ENCODE measurements around the gene CNIH3. TPM values are rescaled to one million over a fixed set of nuclear protein-coding genes. Genes with fewer than 3 reads are reported as not detected.

CNIH3 gene
- total RNA-seq, 1 experiment from 2014 or later = 2.1 TPM

GRCh38 chr1:224730965-224731364 is 114.8 kb downstream of the CNIH3 start:
- no TSS peak for BruUV-seq (replicated peaks)
- TF ChIP-seq CTCF (IDR thresholded peaks at IDR 0.05; ENCODE audit: unreplicated experiment) = no peak

GRCh38 chr1:224731633-224732032 is 115.5 kb downstream of the CNIH3 start:
- BruUV-seq (replicated peaks) = no TSS peak
- Mint-ChIP-seq H3K36me3 (ENCODE audit: insufficient read depth, unreplicated experiment) (no peaks in the 10 kb centered on the region), H3K9me3 (ENCODE audit: low read depth, unreplicated experiment) (no peaks in the 10 kb centered on the region), H3K4me3 (ENCODE audit: low read depth, unreplicated experiment) (no peak overlapping the region), H3K4me1 (ENCODE audit: low read depth, unreplicated experiment) (peaks cover 21% of the 10 kb centered on the region), H3K27ac (ENCODE audit: unreplicated experiment) (no peak overlapping the region), H3K27me3 (ENCODE audit: unreplicated experiment) (peaks cover 7% of the 10 kb centered on the region)
- CTCF ChIA-PET = no interaction called here
- TF ChIP-seq CTCF (IDR thresholded peaks at IDR 0.05; ENCODE audit: unreplicated experiment) = no peak
- intact Hi-C loops (cut with micrococcal nuclease; ENCODE audit: unreplicated experiment) = no loop called here
- no peak for DNase-seq

More at GRCh38 chr1:224730965-224731364, 114.8 kb downstream of the CNIH3 start:
- H3K36me3 Mint-ChIP-seq (ENCODE audit: insufficient read depth, unreplicated experiment) = no peaks in the 10 kb centered on the region
- H3K9me3 Mint-ChIP-seq (ENCODE audit: low read depth, unreplicated experiment) = no peaks in the 10 kb centered on the region
- H3K27me3 Mint-ChIP-seq (ENCODE audit: unreplicated experiment) = peaks cover 7% of the 10 kb centered on the region
- no peak overlapping the region for H3K27ac Mint-ChIP-seq (ENCODE audit: unreplicated experiment)
- H3K4me3 Mint-ChIP-seq (ENCODE audit: low read depth, unreplicated experiment) = no peak overlapping the region
- H3K4me1 Mint-ChIP-seq (ENCODE audit: low read depth, unreplicated experiment) = peaks cover 21% of the 10 kb centered on the region
- DNase-seq = no peak
- intact Hi-C loops (cut with micrococcal nuclease; ENCODE audit: unreplicated experiment) = no loop called here
- CTCF ChIA-PET = no interaction called here

- Mint-ChIP-seq H3K4me1 (ENCODE audit: low read depth, unreplicated experiment) (peaks cover 21% of the 10 kb centered on the region), H3K27ac (ENCODE audit: unreplicated experiment) (peak overlapping the region; percentile 24), H3K4me3 (ENCODE audit: low read depth, unreplicated experiment) (no peak overlapping the region), H3K36me3 (ENCODE audit: insufficient read depth, unreplicated experiment) (no peaks in the 10 kb centered on the region), H3K27me3 (ENCODE audit: unreplicated experiment) (peaks cover 16% of the 10 kb centered on the region), H3K9me3 (ENCODE audit: low read depth, unreplicated experiment) (no peaks in the 10 kb centered on the region)
- DNase-seq = peak; percentile 19
- TF ChIP-seq CTCF (IDR thresholded peaks at IDR 0.05; ENCODE audit: unreplicated experiment) = no peak
- CTCF ChIA-PET = interaction anchor here (0.9 kb wide), 1 partner anchor 11 kb away, joined by 3 read pairs; no protein-coding TSS in a partner anchor
- BruUV-seq (replicated peaks) = no TSS peak
- intact Hi-C loops (cut with micrococcal nuclease; ENCODE audit: unreplicated experiment) = no loop called here
Observed at GRCh38 chr1:224732377-224733026, 116.4 kb downstream of the CNIH3 start.

GRCh38 chr1:224733027-224733911 is 117.2 kb downstream of the CNIH3 start:
- no peak for TF ChIP-seq CTCF (IDR thresholded peaks at IDR 0.05; ENCODE audit: unreplicated experiment)
- H3K27me3 Mint-ChIP-seq (ENCODE audit: unreplicated experiment) = peaks cover 23% of the 10 kb centered on the region
- no TSS peak for BruUV-seq (replicated peaks)
- H3K27ac Mint-ChIP-seq (ENCODE audit: unreplicated experiment) = no peak overlapping the region
- CTCF ChIA-PET = interaction anchor here (0.6 kb wide), 2 partner anchors 11 to 15 kb away, joined by 3 to 4 read pairs; no protein-coding TSS in a partner anchor
- H3K36me3 Mint-ChIP-seq (ENCODE audit: insufficient read depth, unreplicated experiment) = no peaks in the 10 kb centered on the region
- no peak overlapping the region for H3K4me3 Mint-ChIP-seq (ENCODE audit: low read depth, unreplicated experiment)
- no peaks in the 10 kb centered on the region for H3K9me3 Mint-ChIP-seq (ENCODE audit: low read depth, unreplicated experiment)
- intact Hi-C loops (cut with micrococcal nuclease; ENCODE audit: unreplicated experiment) = no loop called here
- H3K4me1 Mint-ChIP-seq (ENCODE audit: low read depth, unreplicated experiment) = peaks cover 21% of the 10 kb centered on the region
- DNase-seq = peak; percentile 7
